Measurements from ENCODE around the gene PARP1.
"Not testable (repeated sequence)": the region's sequence is repeated elsewhere in the genome, so short reads cannot be mapped to it uniquely, and the experiment has no call there.

The PARP1 gene

GRCh38 chr1:226438007-226438406, 30.1 kb upstream of the PARP1 start:
- DNase-seq (ENCODE audit: low spot score), result no peak
- no peak for TF ChIP-seq CTCF (IDR thresholded peaks at IDR 0.05; ENCODE audit: extremely low read depth, missing control alignments)

GRCh38 chr1:226436855-226437491, 29.1 kb upstream of the PARP1 start:
- no peak for TF ChIP-seq CTCF (IDR thresholded peaks at IDR 0.05; ENCODE audit: extremely low read depth, missing control alignments)
- no peak for DNase-seq (ENCODE audit: low spot score)

- no peak for TF ChIP-seq CTCF (IDR thresholded peaks at IDR 0.05; ENCODE audit: extremely low read depth, missing control alignments)
- DNase-seq (ENCODE audit: low spot score), result no peak
These were observed 28.6 kb upstream of the PARP1 start for GRCh38 chr1:226436472-226436854.

GRCh38 chr1:226433341-226433720, 25.4 kb upstream of the PARP1 start:
- no peak for TF ChIP-seq CTCF (IDR thresholded peaks at IDR 0.05; ENCODE audit: extremely low read depth, missing control alignments)

GRCh38 chr1:226432586-226433340, 24.9 kb upstream of the PARP1 start:
- TF ChIP-seq CTCF (IDR thresholded peaks at IDR 0.05; ENCODE audit: extremely low read depth, missing control alignments), result no peak
- DNase-seq (ENCODE audit: low spot score), result no peak

More at GRCh38 chr1:226433341-226433720, 25.4 kb upstream of the PARP1 start:
- DNase-seq (ENCODE audit: low spot score), result no peak

DNA sequence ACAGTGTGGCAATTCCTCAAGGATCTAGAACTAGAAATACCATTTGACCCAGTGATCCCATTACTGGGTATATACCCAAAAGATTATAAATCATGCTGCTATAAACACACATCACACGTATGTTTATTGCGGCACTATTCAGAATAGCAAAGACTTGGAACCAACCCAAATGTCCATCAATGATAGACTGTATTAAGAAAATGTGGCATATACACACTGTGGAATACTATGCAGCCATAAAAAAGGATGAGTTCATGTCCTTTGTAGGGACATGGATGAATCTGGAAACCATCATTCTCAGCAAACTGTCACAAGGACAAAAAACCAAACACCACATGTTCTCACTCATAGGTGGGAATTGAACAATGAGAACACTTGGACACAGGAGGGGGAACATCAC, 24.0 kb upstream of the PARP1 start:
- DNase-seq (ENCODE audit: low spot score), result not testable (repeated sequence)

DNA sequence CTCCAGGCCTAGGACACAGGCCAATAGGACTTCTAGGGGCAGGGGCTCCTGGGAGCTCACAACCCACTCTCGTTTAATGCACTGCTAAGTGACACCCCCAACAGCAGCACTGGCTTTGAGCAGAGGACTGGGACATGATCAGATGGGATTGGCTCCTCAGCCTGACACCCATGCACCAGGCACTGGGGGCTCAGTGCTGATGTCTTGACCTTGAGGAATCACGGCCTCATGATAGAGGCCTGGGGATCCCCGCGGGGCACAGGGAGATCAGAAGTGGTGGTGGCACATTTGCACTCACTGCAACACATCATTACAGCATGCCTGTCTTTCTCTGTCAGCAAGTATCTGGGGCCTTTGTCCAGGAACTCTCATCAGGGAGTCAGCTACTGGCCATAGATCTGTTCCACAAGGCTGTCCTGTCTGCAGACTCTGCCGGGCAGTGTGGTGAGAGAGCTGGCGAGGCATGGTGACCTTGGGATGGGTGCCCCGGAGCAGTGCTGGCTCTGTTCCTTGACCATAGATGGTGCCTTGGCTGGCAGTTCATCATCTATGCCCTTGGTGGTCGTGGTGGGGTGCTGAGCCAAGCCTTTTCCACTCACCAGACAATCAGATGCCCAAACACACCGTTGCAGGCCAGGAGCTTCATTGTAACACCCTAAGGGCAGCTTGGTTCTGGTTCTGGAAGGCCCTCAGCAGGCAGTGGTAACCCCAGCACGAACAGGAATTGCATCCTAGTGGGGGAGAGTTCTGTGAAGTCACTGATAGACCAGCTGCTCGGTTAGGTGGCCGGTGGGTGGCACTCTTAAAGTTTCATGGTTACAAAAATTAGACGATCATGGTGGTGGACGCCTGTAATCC, 22.2 kb upstream of the PARP1 start:
- no peak for DNase-seq (ENCODE audit: low spot score)
- TF ChIP-seq CTCF (IDR thresholded peaks at IDR 0.05; ENCODE audit: extremely low read depth, missing control alignments), result no peak
